GM18505 (cell line): Measurements from ENCODE around the gene PRRG4.
"Not testable (repeated sequence)": the region's sequence is repeated elsewhere in the genome, so short reads cannot be mapped to it uniquely, and the experiment has no call there.

Source experiments
- ATAC-seq: cut with Tn5 transposase; IDR thresholded peaks from one replicate; pipeline ENCODE4 v1.9.1; 2021; ENCODE audit not compliant: unreplicated experiment
- POLR2A ChIP-seq: IDR thresholded peaks from 4 replicates; pipeline ENCODE4 v1.6.1; 2011; ENCODE audit warnings: borderline replicate concordance; ENCODE audit not compliant: insufficient read depth, insufficient read length; ENCODE audit errors: extremely low read depth

Gene PRRG4

DNA sequence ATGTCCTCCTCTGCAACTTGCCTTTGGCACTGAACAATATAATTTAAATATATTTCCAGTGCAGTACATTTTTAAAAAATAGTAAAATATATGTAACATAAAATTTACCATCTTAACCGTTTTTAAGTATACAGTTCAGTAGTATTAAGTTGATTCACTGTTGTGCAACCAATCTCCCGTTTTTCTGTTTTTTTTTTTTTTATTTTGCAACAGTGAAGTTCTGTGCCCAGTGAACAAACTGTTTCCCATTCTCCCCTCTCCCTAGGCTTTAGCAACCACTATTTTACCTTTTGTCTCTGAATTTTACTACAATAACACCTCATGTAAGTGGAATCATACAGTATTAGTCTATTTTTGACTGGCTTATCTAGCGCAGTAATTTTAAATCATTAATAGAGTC is 13.8 kb downstream of the PRRG4 start:
- no peak for ATAC-seq
- TF ChIP-seq POLR2A, result no peak

GRCh38 chr11:32847511-32847910 is 17.8 kb downstream of the PRRG4 start:
- no peak for TF ChIP-seq POLR2A

GRCh38 chr11:32849761-32850160 is 20.0 kb downstream of the PRRG4 start:
- ATAC-seq, result no peak
- TF ChIP-seq POLR2A, result no peak

More at GRCh38 chr11:32847511-32847910, 17.8 kb downstream of the PRRG4 start:
- ATAC-seq, result no peak

DNA sequence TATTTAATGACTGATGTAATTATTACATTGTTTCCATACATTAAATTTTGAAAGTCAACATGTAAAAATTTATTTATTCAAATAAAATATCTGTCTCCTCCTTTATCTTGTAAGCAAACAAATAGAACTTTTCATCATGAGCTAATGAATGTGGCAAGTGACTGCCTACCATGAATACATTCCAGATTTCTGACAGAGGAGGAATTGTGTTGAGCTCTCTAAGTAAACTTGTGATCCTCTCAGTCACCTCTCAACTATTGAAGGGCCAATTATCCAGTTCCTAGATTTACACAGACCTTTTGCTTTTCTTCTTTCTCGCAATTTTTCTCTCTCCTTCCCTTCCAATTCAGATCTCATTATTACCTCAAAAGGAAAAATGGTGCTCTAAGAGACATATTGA is 21.5 kb downstream of the PRRG4 start:
- TF ChIP-seq POLR2A, result no peak
- ATAC-seq, result no peak

- no peak for TF ChIP-seq POLR2A
- no peak for ATAC-seq
Observed at GRCh38 chr11:32852207-32852606, 22.5 kb downstream of the PRRG4 start.

GRCh38 chr11:32855601-32856000 is 25.9 kb downstream of the PRRG4 start:
- TF ChIP-seq POLR2A, result no peak
- ATAC-seq, result no peak

- ATAC-seq, result no peak
- TF ChIP-seq POLR2A, result no peak
Observed at GRCh38 chr11:32858731-32859130, 29.0 kb downstream of the PRRG4 start.

- TF ChIP-seq POLR2A, result no peak
- no peak for ATAC-seq
Observed at GRCh38 chr11:32861850-32862577, 32.3 kb downstream of the PRRG4 start.

- ATAC-seq, result no peak
- TF ChIP-seq POLR2A, result no peak
Observed at GRCh38 chr11:32864555-32864954, 34.8 kb downstream of the PRRG4 start.

DNA sequence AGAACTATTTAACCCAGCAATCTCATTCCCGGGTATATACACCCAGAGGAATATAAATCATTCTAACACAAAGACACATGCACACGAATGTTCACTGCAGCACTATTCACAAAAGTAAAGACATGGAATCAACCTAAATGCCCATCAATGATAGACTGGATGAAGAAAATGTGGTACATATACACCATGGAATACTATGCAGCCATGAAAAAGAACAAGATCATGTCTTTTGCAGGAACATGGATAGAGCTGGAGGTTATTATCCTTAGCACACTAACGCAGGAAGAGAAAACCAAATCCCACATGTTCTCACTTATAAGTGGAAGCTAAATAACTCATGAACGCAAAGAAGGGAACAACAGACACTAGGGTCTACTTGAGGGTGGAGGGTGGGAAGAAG is 39.0 kb downstream of the PRRG4 start:
- not testable (repeated sequence) for ATAC-seq

- no peak for TF ChIP-seq POLR2A
- no peak for ATAC-seq
Observed at GRCh38 chr11:32870676-32871075, 40.9 kb downstream of the PRRG4 start.

- TF ChIP-seq POLR2A, result no peak
- no peak for ATAC-seq
Observed at GRCh38 chr11:32874132-32874531, 44.4 kb downstream of the PRRG4 start.

DNA sequence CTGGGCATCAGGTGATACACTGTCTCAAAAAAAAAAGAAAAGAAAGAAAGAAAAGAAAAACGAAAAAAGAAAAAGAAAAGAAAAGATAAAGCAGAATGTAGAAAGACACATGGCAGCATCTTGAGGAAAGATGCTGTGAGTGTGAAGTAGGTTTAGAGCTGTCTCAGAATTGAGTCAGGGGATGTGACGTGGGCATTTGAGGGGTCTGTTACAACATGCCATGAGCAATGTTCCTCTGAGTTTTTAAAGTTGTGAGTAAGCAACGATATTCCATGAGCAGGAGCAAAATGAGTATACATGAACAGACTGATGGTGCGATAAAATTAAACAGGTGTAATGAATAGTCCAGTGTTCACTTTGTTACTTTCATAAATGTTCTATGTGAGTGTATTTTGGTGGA is 51.6 kb downstream of the PRRG4 start:
- TF ChIP-seq POLR2A, result no peak
- ATAC-seq, result no peak

GRCh38 chr11:32883421-32883820 is 53.7 kb downstream of the PRRG4 start:
- no peak for TF ChIP-seq POLR2A
- no peak for ATAC-seq

GRCh38 chr11:32884023-32884422 is 54.3 kb downstream of the PRRG4 start:
- no peak for TF ChIP-seq POLR2A
- ATAC-seq, result no peak
